GM18951 (cell line): Measurements from ENCODE around the gene ZKSCAN5.
A peak's percentile ranks its signal among the peaks of the same experiment; 100 is the strongest.

ENCODE experiments used
- POLR2A ChIP-seq: IDR thresholded peaks from 4 replicates; pipeline ENCODE4 v1.6.1; 2011; ENCODE audit warnings: mild to moderate bottlenecking; ENCODE audit not compliant: insufficient read length, insufficient read depth; ENCODE audit errors: extremely low read depth
- in situ Hi-C: fragments of 300-500 bp; cut with MboI; formaldehyde crosslinking; loops from one replicate; pipeline ENCODE4 v1.12.0; 2022; ENCODE audit warnings: low sequenced_read_pairs, mixed read lengths, inconsistent platforms; ENCODE audit not compliant: unreplicated experiment

ZKSCAN5 gene

DNA sequence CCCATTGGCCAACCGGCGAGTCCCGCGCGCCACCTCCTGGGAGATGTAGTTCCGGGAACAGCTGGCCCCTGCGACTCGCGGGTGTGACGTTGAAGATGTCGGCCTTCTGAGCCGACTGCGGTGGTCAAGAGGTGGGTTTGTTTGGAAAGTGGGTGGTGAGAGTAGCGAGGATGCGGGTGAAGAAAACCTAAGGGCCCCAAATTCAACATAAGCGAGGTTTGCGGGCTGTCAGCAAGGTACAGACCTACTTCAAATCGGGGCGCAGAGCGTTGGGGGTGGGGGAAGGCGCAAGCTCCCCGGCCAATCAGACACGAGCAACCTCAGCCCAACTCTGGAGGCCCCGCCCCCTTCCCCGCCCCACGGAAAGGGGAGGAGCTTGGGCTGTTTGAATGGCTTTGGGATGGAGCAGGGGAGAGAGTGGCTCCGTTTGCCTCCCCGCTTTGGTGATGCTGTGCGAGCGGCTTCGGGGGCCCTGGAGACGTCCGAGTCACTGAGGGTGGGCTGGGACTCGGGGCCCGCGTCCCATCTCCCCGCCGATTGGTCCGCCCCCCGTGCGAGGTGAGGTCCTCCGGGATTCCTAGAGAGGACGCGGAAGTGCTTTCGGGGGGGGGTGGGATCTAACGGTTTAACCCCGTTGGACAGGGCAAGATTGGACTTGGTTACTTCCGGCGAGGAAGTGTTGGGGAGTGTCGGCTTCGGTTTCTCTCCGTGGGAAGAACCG is at the start of gene ZKSCAN5:
Gene ZKSCAN5, plus strand, starts transcription at position 60 of the 721 bp plus-strand sequence. CDS start 1,383 bp downstream, outside the sequence.
- peak; percentile 69 for TF ChIP-seq POLR2A
- in situ Hi-C loops, result no loop called here

DNA sequence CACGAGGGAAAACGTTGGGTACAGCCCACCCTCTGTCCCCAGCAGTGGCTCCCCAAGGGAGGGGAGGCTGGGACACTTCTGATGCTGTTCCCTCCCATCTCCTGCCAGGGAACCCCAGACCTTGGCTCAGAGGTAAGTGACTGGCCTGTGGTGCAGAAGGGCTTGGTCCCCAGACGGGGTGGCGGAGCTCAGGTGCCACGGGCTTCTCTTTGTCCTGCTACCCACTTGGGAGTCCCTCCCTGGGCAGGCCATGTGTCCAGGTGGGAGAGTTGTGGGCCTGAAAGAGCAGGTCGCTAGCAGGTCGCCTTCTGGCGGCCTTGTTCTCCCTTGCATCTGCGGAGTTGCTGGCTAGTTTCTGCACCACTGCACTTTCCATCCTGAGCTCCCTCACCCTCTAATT is 48.6 kb upstream of the ZKSCAN5 start:
- in situ Hi-C loops, result no loop called here
- no peak for TF ChIP-seq POLR2A

DNA sequence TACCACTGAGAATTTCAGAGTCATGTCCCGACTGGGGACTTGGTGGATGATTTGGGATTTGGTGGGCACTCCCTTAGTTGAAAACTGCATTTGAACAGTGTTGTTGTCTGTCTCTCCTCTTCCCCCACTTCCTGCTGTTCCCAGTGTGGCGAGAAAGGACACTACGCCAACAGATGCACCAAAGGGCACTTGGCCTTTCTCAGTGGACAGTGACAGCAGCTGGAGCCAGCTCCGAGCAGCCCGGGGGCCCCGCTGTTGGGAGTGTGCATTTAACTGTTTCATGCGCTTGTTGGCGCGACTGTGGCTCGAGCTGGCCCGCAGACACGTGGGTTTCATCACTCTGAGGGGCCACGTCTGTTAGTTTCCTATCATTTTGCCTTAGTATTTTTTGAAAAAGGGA is 48.2 kb upstream of the ZKSCAN5 start:
- in situ Hi-C loops, result no loop called here
- TF ChIP-seq POLR2A, result no peak

DNA sequence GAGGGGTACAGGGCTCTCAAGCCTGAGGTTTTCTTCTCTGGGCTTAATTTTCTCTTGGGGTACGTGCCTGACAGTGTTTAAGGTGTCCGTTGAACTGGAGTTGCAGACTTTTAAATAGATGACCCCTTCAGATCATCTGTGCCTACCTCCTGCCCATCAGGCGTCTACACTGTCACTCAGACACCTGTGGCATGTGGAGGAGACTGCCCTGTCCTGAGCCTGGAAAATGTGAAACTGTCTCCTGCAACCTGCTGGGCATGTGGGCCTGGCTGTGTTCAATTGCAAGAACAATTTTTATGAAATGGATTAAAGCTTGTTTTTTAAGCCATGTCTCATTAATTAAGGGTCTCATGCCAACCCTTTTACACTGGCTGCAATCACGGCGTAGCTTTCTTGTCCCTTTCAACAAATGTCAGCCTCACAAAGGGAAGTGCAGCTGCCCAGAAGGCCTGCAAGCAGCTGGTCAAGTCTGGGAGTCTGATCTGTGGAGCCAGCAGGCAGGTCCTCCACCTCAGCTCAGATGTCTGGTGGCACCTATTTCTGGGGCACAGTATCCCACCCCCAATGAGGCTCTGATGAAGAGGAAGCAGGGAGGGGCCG is 47.3 kb upstream of the ZKSCAN5 start:
- in situ Hi-C loops, result no loop called here
- TF ChIP-seq POLR2A, result no peak

DNA sequence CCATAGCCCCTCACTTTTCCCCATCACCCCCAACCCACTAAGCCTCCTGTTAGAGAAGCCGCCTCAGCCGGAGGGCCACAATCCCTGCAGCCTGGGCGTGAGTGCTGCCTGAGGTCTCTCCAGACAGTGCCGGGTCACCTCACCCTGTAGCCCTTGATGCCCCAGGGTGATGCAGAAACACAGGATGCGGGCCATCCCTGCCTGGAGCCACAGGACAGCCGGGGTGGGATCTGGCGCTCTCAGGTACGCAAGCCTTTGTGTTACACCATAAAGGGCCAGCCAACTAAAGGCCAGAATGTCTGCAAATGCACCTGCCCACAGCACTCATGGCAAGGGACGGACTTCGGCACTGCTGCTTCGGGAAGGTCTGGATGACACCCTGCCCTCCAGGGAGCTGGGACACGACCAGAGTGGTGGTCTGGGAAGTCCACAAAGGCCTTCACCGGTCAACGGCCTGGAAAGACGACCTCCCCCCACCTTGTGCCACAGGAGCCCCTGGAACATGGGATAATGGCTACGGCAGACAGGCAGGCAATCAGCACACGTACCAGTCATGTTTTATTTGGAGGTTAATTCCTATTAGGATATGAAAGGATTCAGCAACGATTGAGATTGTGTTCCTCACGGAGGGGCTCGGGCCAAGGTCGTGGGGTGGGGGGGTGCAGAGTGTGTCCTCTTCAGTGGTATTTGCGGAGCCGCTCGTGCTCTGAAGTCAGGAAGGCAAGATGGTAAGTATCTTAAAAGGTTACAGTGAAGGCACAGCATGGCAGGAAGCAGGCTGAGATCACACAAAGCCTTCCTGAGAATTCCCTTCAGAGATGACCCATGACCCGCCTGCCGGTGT is 46.6 kb upstream of the ZKSCAN5 start:
- in situ Hi-C loops, result no loop called here
- TF ChIP-seq POLR2A, result no peak

DNA sequence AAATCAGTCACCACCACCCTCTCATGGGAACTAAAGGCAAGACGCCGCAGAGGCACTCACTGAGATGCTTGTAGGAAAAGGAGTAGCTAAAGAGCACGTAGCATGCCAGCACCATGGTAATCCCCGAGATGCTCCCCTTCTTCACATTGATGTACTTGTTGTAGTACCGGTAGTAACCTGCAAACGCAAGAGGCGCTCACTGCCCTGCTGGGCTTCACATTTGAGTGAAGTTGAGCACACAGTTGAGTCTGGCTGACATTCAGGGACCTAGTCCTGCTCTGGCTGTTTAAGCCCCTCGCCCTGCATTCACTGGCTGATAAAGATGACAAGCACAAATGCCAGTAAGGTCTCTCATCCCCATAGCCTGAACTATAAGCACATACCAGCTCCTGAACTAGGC is 45.4 kb upstream of the ZKSCAN5 start:
- in situ Hi-C loops, result no loop called here
- no peak for TF ChIP-seq POLR2A

DNA sequence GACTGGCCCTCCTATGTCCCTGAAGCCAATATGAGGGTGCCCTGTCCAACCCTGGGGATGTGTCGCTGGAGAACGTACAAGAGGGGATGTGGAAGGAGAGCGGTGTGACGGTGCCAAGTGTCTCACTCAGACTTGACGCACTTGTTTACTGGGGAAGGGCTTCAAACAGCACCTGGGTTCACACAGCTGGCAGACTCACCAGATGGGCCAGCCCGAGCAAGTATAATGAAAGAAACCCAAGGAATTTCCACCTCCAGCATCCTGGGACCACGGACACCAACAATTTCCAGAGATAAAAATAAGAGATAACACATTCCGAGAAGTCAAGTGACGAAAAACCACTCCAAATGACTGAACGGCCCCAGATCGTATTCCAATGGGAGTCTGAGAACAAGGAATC is 43.8 kb upstream of the ZKSCAN5 start:
- no peak for TF ChIP-seq POLR2A
- in situ Hi-C loops, result no loop called here

DNA sequence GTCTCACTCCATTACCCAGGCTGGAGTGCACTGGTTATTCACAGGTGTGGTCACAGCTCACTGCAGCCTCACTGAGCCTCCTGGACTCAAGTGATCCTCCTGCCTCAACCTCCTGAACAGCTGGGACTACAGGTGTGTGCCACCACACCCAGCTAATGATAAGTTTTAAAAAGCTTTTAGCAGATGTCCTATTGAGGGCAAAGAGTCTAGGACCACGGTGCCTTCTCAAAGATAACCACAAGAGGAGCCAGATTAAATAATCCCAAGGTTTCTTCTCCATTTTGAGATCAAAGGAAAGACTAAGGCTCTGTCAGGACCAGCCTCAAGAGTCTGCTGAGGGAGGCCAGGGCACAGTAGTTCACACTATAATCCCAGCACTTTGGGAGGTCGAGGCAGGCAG is 43.2 kb upstream of the ZKSCAN5 start:
- TF ChIP-seq POLR2A, result no peak
- in situ Hi-C loops, result no loop called here

DNA sequence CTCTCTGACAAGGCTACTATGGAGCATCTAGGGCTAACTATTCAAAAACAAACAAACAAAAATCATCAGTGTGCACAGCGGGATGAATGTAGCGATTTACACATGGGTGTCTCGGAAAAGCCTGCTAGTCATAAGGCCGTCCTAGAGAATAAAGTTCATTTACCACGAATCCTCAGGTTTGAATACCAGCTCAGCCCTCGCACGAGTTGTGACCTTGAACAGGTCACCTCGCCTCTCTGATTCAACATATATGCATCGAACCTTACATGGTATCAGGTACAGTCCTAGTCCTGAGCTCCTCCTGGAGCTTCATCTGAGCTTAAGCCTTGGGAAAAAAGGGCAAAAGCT is 39.1 kb upstream of the ZKSCAN5 start:
- in situ Hi-C loops, result no loop called here
- no peak for TF ChIP-seq POLR2A

DNA sequence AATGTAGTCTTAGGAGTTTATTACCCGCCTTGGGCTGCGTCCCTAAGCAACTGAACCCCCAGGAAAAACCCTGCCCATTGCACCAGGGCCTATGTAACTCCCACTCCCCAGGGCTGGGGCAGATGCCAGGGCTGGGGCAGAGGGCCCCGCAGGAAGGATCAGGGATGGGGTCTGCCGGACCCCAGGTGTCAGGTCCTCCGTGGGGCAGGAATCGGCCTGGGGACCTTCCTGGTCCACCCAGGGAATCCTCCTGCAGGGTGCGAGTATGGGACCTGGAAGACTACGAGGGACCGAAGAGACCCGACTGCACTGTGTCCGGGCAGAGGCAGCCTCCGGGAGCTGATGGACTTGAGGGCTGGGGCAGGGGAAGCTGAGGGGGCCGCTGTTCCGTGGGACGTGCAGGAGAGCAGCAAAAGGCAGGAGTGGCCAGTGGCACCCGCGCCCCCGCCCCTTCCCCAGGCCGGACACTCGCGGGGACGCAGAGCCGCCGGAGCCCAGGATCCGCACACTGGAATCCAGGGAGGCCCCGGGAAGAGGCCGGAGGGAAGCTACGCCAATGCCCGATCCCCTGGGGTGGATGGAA is 36.0 kb upstream of the ZKSCAN5 start:
- no peak for TF ChIP-seq POLR2A
- in situ Hi-C loops, result no loop called here

DNA sequence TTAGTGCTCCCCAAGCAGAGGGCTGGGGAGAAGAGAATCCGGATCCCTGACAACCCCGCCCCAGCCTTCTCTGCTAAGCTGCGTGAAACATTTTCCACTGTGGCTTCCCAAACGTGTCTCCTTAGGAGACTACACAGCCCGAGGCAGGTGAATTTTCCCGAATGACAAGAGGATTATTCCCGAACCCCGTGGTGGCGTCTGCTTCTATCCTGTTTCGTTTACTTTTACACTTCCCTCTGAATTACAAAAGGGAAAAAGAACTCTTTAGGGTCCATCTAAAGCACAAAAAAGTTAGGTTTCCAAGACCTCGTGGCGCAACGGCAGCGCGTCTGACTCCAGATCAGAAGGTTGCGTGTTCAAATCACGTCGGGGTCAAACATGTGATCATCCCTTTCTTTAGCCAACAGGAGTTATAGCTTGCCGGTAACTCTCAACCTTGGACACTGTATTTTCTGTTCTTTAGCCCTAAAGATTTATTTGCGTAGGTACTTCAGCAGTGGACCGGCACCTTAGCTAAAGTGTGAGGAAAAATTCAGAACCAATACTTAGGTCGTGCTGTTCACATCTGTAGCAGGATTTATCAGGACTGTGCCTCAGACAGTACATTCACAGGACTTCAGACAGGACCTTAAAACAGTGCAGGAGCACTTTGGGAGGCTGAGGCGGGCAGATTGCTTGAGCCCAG is 34.9 kb upstream of the ZKSCAN5 start:
- in situ Hi-C loops, result no loop called here
- TF ChIP-seq POLR2A, result no peak

DNA sequence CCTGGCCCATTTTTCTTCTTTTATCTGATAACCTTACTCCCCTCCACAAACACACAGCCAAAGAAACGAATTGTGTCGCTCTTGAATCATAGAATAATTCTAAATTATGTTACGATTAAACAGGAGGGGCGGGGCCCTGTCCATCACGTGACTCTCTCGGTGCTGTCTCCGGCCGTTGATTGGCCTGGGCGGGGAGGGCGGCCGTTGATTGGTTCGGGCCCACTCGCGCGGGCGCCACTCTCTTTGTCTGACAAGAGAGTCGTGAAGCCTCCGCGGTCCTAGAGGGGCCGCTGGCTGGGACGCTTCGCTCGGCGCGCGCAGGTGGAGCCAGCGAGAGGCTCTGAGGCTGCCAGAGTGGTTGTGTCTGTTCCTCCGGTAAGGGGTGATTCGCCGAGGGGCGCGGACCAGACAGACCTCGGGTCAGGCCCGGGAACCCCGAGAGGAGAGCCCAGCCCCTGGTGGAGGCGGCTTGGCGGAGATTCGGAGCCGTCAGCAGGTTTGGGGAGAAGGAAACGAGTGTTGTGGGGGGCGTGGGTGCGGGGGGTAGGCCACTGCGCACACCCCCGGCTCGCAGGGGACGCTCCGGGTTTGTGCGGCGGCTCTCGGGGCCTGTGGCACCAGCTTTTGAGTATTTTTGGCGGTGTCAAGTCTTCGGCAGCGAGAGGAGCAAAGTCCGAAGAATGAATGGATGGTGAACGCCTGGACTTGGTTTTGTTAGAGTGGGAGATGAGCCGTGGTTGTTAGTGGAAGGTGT is 31.7 kb upstream of the ZKSCAN5 start, which contains the start of gene ZNF789:
Gene ZNF789, plus strand, starts transcription at position 330 of the 754 bp plus-strand sequence. CDS start 3,567 bp downstream, outside the sequence.
- in situ Hi-C loops, result no loop called here
- TF ChIP-seq POLR2A, result peak; percentile 76
